Measurements from ENCODE around the gene COL7A1. TPM values are rescaled to one million over a fixed set of nuclear protein-coding genes. Genes with fewer than 3 reads are reported as not detected.

The COL7A1 gene
- total RNA-seq, 1 experiment from 2014 or later = 22.9 TPM

DNA sequence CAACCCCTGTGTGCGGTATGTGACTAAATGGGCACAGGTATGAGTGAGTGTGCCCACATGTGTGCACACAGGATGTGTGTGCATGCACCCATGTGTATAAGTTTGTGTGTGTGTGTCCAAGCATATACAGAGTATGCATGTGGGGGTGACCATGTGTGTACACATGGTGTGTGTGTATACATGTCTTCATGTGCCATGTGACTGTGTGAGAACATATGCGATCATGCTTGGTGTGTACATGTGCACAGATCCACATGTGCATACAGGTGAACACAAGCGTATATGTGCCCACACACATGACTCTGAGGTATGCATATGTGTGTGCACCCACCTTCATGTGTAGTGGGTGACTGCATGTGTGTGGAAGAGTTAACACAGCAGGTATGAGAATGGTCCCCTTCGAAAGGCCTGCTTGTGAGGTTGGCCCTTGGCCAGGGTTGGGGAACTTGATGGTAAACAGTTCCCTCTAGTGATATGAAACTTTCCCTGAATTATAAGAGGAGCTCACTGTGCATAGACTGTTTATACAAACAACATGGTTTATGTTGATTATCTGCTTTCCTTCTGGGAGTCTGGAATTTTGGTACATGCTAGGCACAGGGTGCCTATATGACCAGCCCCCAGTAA lies 48.8 kb downstream of the COL7A1 start:
- Histone ChIP-seq H3K79me1 (ENCODE audit: insufficient read depth, low read depth, low read length, poor library complexity, severe bottlenecking) (no peaks in the 10 kb centered on the region), H3K9me3 (ENCODE audit: control insufficient read depth, low read depth, low read length) (no peaks in the 10 kb centered on the region), H2BK12ac (ENCODE audit: insufficient read length, low read depth, low read length) (no peak overlapping the region), H2BK15ac (ENCODE audit: low read depth, low read length) (no peak overlapping the region), H2BK120ac (ENCODE audit: low read depth, low read length, poor library complexity, severe bottlenecking) (no peak overlapping the region), H3K18ac (ENCODE audit: insufficient read length, low read depth, low read length) (no peak overlapping the region), H3K23me2 (ENCODE audit: insufficient read length, low read depth, low read length, poor library complexity, severe bottlenecking) (no peaks in the 10 kb centered on the region), H2BK20ac (ENCODE audit: low read depth, low read length, poor library complexity, severe bottlenecking) (no peak overlapping the region), H2AK5ac (ENCODE audit: insufficient read length, low read length) (no peak overlapping the region), H4K91ac (ENCODE audit: insufficient read length, low read depth, low read length) (no peak overlapping the region), H3K4me1 (ENCODE audit: insufficient read depth, low read length) (no peaks in the 10 kb centered on the region), H4K20me1 (ENCODE audit: control insufficient read depth, insufficient read depth, insufficient read length) (no peaks in the 10 kb centered on the region), H3K27me3 (ENCODE audit: insufficient read depth, low read length) (no peaks in the 10 kb centered on the region), H3K79me2 (ENCODE audit: insufficient read depth, low read length) (no peaks in the 10 kb centered on the region), H4K8ac (replicated peaks; ENCODE audit: insufficient read length, low read depth, low read length) (no peak overlapping the region), H3K4me2 (ENCODE audit: insufficient read depth, insufficient read length, low read length) (no peak overlapping the region), H4K5ac (ENCODE audit: insufficient read length, low read depth, low read length) (no peak overlapping the region), H3K23ac (ENCODE audit: insufficient read length, low read depth, low read length) (no peak overlapping the region), H2AFZ (ENCODE audit: low read length) (no peak overlapping the region), H3K27ac (ENCODE audit: insufficient read length, low read depth, low read length) (no peak overlapping the region), H3K4ac (ENCODE audit: low read depth, low read length) (no peak overlapping the region), H3K14ac (ENCODE audit: insufficient read depth, low read length) (no peak overlapping the region), H3K56ac (ENCODE audit: insufficient read length, low read depth, low read length) (no peak overlapping the region), H3K9ac (ENCODE audit: extremely low read depth, insufficient read length, low read length) (no peak overlapping the region), H3T11ph (ENCODE audit: low read length) (no peak overlapping the region), H2BK5ac (ENCODE audit: insufficient read length, low read length) (no peak overlapping the region)
- H3K27ac Mint-ChIP-seq = no peak overlapping the region
- no peak for DNase-seq
- TF ChIP-seq, protein P1, sequence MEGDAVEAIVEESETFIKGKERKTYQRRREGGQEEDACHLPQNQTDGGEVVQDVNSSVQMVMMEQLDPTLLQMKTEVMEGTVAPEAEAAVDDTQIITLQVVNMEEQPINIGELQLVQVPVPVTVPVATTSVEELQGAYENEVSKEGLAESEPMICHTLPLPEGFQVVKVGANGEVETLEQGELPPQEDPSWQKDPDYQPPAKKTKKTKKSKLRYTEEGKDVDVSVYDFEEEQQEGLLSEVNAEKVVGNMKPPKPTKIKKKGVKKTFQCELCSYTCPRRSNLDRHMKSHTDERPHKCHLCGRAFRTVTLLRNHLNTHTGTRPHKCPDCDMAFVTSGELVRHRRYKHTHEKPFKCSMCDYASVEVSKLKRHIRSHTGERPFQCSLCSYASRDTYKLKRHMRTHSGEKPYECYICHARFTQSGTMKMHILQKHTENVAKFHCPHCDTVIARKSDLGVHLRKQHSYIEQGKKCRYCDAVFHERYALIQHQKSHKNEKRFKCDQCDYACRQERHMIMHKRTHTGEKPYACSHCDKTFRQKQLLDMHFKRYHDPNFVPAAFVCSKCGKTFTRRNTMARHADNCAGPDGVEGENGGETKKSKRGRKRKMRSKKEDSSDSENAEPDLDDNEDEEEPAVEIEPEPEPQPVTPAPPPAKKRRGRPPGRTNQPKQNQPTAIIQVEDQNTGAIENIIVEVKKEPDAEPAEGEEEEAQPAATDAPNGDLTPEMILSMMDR (conservative IDR thresholded peaks at IDR 0.05) = no peak
- no peaks in the 10 kb centered on the region for H3K27me3 Mint-ChIP-seq (ENCODE audit: low read depth)
- peaks cover 21 to 74% (median 48%) of the 10 kb centered on the region in 3 experiments for H3K36me3 Mint-ChIP-seq (ENCODE audit: insufficient read depth in 1 of 3, low read depth in 3 of 3)
- WGBS (ENCODE audit: extremely low coverage, insufficient read length, low lambda C conversion rate) = no CpG with 5 or more reads among the region's 4 CpGs
- H3K9me3 Mint-ChIP-seq = no peaks in the 10 kb centered on the region
- 0 out of 4 replicates have a peak, but pooled peaks cover 0 to 4% of the 10 kb centered on the region in 2 experiments for H3K4me1 Mint-ChIP-seq
- H3K4me3 Mint-ChIP-seq = no peak overlapping the region

Measured in H9 (cell line).